ENCODE data around the gene KRT37. TPM values are rescaled to one million over a fixed set of nuclear protein-coding genes. Genes with fewer than 3 reads are reported as not detected.

KRT37 gene
- total and polyA plus RNA-seq, 2 of the 13 experiments (the other 11 are each of a cell fraction or from before 2014, with no cell fraction given) = 0.69 TPM; not detected in 1

DNA sequence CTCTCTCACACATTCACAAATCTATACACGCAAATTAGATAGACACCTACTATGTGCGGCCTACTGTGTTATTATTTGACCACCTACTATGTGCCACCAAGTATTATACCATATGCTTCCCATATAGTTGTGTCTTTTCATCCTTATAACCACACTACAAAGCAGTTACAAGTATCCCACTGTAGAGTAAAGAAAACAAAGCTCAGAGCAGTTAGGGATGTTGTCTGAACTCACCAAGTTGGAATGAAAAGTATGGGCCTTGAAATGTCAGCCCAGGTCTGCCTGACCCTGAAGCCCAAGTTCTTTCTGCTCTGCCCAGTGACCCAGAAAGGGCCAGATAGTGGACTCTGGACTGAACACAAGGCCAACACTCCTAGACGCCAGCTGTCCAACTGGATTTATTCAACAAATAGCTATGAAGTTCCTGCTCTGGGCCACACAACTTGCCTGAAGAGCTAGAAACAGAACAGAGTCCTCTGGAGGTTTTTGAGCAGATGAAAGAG lies 8.5 kb downstream of the KRT37 start (continued):
- no peak for TF ChIP-seq ZBTB40 (IDR thresholded peaks at IDR 0.05)
- TF ChIP-seq ZBTB40 (CRISPR knock-in tag; IDR thresholded peaks at IDR 0.05) = no peak; the same call in 1 of the 2 replicates
- no peak for TF ChIP-seq SRSF1 (optimal IDR thresholded peaks at IDR 0.05; ENCODE audit: low read depth, low read length)
- peak; percentile 60; the same call in 1 of the 2 replicates for TF ChIP-seq ZNF792 (CRISPR knock-in tag; IDR thresholded peaks at IDR 0.05)
- 0 out of 2 replicates have a peak, but pooled peaks have one; percentile 15 for TF ChIP-seq YEATS4 (CRISPR knock-in tag; IDR thresholded peaks at IDR 0.05; ENCODE audit: borderline replicate concordance)
- TF ChIP-seq USF2 (IDR thresholded peaks at IDR 0.05; ENCODE audit: low read depth, low read length) = no peak
- TF ChIP-seq USF2 (CRISPR knock-in tag; IDR thresholded peaks at IDR 0.05; ENCODE audit: borderline replicate concordance) = no peak
- peak; percentile 85 for TF ChIP-seq ZNF121 (CRISPR knock-in tag; IDR thresholded peaks at IDR 0.05)
- TF ChIP-seq CC2D1A (CRISPR knock-in tag; IDR thresholded peaks at IDR 0.05) = no peak
- TF ChIP-seq ZNF3 (CRISPR knock-in tag; IDR thresholded peaks at IDR 0.05) = no peak
- TF ChIP-seq ZNF546 (CRISPR knock-in tag; conservative IDR thresholded peaks at IDR 0.05) = no peak
- TF ChIP-seq ZNF674 (CRISPR knock-in tag; IDR thresholded peaks at IDR 0.05; ENCODE audit: low read depth) = no peak
- TF ChIP-seq ZBTB3 (CRISPR knock-in tag; IDR thresholded peaks at IDR 0.05; ENCODE audit: borderline replicate concordance, low read depth) = no peak
- TF ChIP-seq HNF4A (CRISPR knock-in tag; IDR thresholded peaks at IDR 0.05) = peak; percentile 97
- no peak for TF ChIP-seq SNAI1 (CRISPR knock-in tag; IDR thresholded peaks at IDR 0.05; ENCODE audit: borderline replicate concordance)
- TF ChIP-seq, protein P1, sequence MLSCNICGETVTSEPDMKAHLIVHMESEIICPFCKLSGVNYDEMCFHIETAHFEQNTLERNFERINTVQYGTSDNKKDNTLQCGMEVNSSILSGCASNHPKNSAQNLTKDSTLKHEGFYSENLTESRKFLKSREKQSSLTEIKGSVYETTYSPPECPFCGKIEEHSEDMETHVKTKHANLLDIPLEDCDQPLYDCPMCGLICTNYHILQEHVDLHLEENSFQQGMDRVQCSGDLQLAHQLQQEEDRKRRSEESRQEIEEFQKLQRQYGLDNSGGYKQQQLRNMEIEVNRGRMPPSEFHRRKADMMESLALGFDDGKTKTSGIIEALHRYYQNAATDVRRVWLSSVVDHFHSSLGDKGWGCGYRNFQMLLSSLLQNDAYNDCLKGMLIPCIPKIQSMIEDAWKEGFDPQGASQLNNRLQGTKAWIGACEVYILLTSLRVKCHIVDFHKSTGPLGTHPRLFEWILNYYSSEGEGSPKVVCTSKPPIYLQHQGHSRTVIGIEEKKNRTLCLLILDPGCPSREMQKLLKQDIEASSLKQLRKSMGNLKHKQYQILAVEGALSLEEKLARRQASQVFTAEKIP (CRISPR knock-in tag; IDR thresholded peaks at IDR 0.05; ENCODE audit: borderline replicate concordance) = no peak
- TF ChIP-seq ZFP82 (CRISPR knock-in tag; IDR thresholded peaks at IDR 0.05; ENCODE audit: borderline replicate concordance) = no peak
- no peak for TF ChIP-seq HOXA7 (CRISPR knock-in tag; IDR thresholded peaks at IDR 0.05)
- TF ChIP-seq SALL2 (CRISPR knock-in tag; IDR thresholded peaks at IDR 0.05) = no peak

All from HepG2 (cell line).